Activated gamma-delta T cell treated with anti-CD3 and anti-CD28 coated beads, Interleukin-2, amount 50 U/mL, for 16 hours (primary cell): ENCODE measurements around the gene HIVEP1.

Source experiments
- DNase-seq: peaks from one replicate; pipeline ENCODE4 v3.0.0-alpha.2; 2020; ENCODE audit warnings: low read depth

HIVEP1 gene

GRCh38 chr6:12020187-12020791 is 8.2 kb downstream of the HIVEP1 start:
- no peak for DNase-seq

GRCh38 chr6:12022481-12022880 is 10.4 kb downstream of the HIVEP1 start:
- DNase-seq, result no peak

DNA sequence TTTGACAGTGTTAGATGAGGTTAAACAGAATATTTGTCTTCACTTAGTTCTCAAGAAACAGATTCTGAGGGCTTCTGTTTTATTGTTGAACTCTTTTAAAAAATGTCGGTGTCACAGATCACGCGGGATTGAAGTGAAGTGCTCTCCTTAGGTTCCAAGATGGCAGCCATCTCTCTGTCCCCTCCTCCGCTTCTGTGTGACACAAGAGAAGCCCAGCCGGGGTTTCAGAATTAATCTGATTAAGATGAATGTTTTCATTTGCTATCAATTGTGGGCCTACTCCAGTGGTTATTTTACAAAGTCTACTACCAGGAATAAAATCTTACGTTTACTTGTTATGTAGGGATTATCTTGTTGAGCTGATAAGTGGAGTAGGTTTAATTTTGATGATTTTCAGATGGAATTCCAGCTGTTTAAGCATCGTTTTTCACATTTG is 10.9 kb downstream of the HIVEP1 start:
- no peak for DNase-seq

DNA sequence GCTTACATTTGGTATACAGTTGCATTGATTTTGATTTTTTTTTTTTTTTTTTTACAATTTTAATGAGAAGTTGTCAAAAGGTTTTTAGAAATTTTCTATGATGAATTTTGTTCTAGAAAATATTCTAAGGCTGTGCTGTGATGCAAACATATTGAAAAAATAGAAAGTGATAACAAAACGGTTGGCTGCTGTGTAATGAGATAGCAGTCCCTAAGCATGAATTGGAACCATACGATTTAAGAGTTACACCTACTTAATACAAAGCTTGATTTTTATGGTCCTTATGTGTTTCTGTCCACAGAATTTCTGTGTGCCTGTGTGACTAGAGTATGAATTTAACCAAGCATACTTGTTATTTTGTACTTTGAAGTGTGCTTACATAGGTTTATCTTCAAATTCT is 12.1 kb downstream of the HIVEP1 start:
- no peak for DNase-seq

DNA sequence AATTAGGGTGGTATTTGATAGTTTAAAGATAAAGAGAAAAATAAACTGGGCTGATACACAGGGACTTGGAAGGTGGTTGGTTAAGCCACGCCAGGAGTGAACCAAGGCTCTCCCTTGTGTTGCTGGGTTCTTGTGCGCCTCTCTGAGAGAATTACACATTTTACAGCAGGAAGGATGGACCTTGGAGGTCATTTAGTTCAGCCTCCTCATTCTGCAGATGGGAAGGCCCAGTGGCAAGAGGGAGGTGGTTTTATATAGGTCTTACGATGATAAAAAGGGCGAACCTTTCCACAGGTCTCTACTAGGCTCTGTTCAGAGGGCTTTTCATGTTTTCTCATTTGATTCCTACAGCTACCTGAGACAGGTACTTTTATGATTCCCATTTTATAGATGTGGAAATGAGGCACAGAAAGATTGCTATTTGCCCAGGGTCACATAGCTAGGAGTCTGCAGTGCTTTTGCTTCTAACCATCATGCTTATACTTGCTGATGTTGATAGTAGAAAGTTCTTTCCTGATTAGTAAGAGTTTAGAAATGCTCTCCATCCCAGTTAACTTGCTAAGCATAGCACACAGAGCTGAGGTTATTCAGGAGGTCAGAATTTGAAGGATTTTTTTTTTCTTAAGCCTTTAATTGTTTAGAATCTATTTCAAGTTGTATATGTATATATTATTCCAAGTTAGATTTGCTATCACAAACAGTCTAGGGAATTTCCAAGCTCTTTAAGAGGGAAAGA is 12.8 kb downstream of the HIVEP1 start:
- no peak for DNase-seq

GRCh38 chr6:12026120-12026519 is 14.0 kb downstream of the HIVEP1 start:
- DNase-seq, result no peak

DNA sequence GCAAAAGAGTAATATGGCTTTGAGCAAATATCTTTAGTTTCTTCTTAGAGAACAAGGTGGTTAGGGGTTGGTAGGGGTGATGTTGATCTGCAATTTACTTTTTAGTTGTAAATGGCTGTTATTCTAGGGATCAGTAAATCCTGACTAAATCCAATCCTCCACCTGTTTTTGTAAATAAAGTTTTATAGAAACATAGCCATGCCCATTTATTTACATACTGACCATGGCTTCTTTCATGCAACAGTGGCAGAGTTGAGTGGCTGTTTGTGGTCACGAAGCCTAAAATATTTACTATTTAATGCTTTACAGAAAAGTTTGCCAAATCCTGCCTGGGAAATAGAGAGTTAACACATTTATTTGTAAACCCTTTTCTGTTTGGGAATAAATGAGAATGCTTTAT is 14.7 kb downstream of the HIVEP1 start:
- DNase-seq, result no peak

DNA sequence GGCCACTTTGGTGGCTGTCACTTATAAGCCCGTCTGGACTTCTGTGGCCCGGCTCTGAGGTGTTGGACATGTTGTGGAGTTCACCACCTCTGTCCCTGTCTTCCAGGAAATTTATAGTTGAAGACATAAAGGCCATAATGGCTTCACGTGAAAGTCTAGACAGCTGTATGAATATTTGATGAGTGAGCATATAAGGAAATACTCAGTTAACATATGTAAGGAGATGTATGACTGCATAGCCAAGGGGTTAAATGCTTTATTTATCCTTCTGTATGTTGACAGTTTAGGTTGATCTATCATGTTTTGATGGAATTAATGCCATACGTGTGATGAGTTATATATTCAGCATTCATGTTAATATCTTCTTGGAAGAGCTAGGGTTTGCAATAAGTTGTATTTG is 16.1 kb downstream of the HIVEP1 start:
- DNase-seq, result no peak

- DNase-seq, result no peak
Observed at GRCh38 chr6:12029979-12030737, 18.0 kb downstream of the HIVEP1 start.

DNA sequence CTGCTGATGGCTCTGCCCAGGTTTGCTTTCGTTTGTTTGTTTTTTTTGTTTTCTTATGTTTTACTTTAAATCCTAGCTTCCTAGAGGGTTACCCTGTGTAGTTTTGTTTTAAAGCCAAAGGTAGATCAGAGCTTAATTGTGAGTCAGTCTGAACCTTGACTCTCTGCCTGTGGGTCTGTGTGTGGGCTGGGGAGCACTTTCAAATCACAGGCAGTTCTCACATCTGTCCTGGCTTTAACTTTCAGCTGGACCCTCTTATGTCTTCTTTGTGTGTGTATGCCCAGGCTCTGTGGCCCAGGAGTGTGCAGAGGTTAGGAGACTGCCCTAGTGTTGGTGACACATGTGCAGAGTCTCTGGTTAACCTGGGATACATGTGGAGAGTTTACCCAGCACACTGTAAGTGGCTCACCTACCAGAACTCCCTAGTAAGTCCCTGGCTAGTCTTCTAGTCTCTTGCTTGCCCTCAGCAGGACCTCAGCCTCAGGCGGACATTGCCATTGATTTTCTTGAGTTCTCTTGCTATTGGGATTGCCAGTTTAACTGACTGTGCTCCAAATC is 19.0 kb downstream of the HIVEP1 start:
- DNase-seq, result no peak

- DNase-seq, result no peak
Observed at GRCh38 chr6:12032783-12033573, 20.9 kb downstream of the HIVEP1 start.

DNA sequence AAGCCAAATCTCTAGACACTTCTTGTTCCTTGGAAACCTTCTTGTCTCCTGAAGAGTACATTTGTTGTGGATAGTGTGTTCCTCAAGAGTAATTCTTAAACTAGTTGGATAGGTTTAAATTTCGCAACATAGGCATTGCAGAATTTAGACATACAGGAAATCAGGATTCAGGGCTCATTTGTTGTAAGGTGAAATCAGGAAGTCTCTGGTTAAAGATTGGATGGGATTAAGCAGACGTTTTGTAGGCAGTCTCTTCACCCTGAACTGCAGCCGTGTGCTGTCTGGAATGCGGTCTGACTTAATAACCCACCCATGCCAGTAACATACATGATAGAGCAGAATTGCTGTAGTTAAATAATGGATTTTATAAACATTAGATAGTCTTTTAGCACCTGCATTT is 21.7 kb downstream of the HIVEP1 start:
- DNase-seq, result no peak

DNA sequence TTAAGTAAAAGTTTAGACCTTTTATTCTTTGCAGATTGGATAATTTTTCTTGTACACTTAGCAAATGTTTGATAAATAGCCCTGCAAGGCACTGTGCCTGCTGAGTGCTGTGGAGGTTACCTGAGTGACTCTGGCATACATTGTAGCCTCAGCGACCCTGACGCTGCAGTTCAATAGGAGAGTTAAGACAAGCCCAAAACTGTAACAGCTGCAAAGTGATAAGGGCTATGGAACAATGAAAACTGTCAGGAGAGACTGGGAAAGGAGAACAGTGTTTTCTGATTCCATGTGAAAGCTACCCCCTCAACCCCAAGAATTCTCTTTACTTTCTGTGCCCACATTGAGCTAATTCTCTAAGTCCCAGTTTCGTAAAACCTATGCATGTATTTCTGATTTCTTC is 22.2 kb downstream of the HIVEP1 start:
- no peak for DNase-seq

- DNase-seq, result no peak
Observed at GRCh38 chr6:12034837-12035236, 22.7 kb downstream of the HIVEP1 start.

GRCh38 chr6:12036766-12037165 is 24.7 kb downstream of the HIVEP1 start:
- no peak for DNase-seq

- no peak for DNase-seq
Observed at GRCh38 chr6:12037798-12038197, 25.7 kb downstream of the HIVEP1 start.

GRCh38 chr6:12039540-12040459 is 27.7 kb downstream of the HIVEP1 start:
- DNase-seq, result no peak

- no peak for DNase-seq
Observed at GRCh38 chr6:12047304-12047703, 35.2 kb downstream of the HIVEP1 start.

GRCh38 chr6:12047792-12048432 is 35.8 kb downstream of the HIVEP1 start:
- no peak for DNase-seq

DNA sequence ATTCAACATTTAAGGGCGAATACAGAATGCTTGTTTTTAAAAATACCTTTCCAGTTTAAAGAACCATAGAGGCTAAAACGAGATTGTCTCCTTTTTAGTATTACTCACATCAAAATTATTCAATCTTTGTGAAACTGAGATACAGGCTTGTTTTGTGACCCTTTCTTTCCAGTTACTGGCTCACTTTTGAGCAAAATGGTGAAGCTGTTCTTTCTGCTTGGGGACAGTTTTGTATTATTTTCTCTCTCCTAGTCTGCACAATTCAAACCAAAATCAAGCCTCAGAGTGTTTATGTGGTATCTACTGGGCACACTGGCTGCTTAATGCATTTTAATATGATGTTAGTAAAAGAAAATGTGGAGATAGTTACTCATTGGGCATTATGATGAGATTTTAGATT is 36.5 kb downstream of the HIVEP1 start:
- DNase-seq, result no peak
